DMS114 treated with DMSO at 0.1 percent for 48 hours (cell line): ENCODE data around the gene PAK4.
"Not testable (repeated sequence)": the region's sequence is repeated elsewhere in the genome, so short reads cannot be mapped to it uniquely, and the experiment has no call there.

Experiments
- DNase-seq: peaks from one replicate; lab custom pipeline; 2025; ENCODE audit not compliant: unreplicated experiment; lab: John Stamatoyannopoulos, UW

PAK4 gene

DNA sequence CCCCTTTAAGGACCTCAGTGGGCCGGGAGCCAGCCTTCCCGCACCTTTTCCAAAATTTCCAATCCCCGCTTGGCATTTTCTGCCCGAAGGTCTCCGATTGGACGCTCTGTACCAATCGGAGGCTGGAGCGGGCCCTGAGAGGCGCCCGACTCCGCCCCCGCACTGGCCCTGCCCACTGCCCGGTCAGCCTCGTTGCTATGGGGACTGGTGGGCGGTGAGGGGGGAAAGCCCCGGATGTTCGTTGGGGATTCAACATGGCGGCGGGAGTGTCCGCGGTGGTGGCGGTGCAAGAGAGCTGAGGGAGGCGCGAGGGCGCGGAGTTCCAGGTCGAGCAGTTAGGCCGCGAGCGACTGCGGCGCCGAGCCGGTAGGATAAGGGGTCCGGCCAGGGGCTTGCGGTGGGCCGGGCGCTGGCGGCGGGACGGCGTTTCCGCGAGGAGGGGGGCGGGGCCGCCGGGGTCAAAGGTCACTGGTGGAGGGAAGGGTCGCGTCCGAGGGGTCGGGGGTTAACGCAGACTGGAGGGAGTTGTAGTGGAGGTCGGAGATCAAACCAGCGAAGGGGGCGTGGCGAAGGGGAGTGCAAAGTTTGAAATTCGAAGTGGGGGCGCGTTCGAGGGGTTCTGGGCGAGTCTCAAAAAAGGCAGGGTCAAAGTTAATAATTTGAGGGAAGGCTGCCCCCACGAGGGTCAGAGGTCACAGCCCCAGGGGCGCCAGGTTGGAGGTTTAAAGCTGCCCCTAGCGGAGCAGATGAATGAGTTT is at the start of gene PAK4:
Gene PAK4, plus strand, starts transcription at position 233 of the 758 bp plus-strand sequence. CDS start 43,768 bp downstream, outside the sequence.
- DNase-seq, result peak; percentile 97

DNA sequence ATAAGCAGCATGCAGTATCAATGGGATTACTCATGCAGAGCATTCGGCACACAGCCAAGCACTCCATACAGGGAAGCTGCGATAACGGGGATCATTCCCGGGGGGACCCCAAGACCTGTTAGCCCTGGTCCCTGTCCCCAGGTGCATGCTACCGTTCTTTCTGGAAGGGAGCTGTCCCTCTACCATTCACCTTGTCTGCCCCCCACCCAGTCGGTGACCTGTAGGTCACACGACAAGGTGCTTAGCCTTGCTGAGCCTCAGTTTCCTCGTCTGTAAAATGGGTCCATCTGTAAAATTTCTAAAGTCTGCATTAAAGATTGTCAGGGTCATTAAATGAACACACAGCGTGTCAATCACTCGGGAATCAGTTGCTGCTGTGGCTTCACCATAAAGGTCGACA is 48.3 kb upstream of the PAK4 start:
- no peak for DNase-seq

DNA sequence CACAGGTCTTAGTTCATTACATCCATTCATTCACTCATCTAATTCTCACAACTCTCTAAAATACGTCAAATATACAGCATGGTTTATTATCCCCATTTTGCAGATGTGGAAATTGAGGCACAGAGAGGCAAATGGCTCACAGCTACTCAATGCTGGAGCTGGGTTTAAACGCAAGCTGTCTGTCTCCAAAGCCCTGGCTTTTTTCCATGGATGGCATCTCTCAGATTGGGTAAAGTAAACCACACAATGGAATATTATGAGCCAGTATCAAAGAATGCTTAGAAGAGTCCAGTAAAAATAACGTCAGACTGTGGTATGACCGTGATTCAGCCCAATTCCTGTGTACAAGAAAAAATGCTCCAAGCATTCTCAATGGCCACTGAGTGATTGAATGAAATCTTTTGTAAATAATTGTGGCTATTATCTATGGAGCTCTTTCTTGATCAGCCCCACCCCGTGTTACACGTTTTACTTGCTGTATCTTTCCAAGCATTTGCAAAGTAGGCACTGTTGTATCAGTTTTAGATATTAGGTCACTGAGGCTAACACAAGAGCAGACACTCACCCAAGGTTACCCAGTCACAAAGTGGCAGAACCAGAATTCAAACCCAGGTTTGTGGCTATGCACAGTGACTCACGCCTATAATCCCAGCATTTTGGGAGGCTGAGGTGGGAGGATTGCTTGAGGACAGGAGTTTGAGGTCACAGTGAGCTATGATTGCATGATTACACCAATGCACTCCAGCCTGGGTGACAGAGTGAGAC is 47.0 kb upstream of the PAK4 start:
- DNase-seq, result no peak

DNA sequence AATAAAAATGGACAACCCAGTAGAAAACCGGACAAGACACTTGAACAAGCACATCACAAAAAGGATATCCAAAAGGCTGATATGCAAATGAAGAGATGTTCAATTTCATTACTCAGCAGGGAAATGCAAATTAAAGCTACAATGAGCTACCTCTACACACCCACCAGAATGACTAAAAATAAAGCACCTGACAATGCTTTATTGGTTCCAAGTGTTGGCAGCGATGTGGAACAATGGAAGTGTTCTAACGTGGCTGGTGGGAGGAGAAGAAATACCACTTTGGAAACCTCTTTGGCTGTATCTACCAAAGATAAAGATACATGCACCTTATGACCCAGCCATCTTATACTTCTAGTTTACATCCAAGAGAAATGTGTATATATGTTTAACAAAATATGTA is 45.2 kb upstream of the PAK4 start:
- DNase-seq, result no peak

DNA sequence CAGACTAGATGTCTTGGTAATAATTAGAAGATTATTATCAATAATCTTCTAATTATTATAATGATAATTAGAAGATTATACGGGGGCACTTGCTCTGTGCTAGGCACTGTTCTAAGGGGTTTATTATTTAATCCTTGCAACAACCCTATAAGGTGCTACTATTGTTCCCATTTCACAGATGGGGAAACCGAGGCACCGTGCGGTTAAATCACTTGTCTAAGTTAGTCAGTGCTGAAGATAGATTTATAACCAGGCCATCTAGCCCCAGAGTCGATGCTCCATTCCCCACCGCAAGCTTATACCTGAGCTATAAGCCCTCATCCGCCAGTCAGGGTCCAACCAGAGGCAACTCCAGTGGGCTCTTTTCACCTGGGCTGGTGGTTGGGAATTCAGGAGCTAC is 43.4 kb upstream of the PAK4 start:
- DNase-seq, result no peak

DNA sequence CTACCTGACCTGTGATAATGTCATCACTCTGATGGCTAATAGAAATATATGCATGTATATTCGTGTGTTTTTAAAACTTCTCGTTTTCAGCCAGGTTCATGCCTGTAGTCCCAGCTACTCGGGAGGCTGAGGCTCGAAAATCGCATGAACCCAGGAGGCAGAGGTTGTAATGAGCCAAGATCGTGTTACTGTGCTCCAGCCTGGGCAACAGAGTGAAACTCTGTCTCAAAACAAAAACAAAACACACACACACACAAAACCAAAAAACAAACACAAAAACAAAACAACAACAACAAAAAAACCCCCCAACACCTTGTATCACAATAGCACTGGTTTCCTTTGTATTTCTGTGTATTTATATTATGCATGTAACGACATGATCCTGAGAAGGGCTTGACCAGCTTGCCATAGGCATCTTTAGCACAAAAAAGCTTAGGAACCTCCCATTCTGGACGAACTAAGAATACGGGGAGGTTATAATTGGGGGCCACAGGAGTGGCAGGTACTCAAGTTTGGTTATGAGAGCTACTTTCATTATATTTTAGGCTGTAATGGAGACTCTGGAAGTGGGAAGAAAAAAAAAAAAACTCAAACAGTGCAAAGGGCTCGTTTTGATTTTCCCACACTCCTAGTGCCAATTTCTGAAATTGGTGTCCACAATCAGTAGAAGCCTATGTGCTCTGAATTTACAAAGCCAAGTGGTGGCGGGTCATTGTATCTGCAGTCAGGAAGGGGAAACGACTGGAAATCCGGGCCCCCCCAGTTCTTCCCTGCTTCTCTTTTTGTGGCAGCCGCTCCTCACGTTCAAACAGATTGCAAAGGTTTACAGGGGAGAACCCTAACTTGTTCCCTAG is 42.6 kb upstream of the PAK4 start:
- no peak for DNase-seq

DNA sequence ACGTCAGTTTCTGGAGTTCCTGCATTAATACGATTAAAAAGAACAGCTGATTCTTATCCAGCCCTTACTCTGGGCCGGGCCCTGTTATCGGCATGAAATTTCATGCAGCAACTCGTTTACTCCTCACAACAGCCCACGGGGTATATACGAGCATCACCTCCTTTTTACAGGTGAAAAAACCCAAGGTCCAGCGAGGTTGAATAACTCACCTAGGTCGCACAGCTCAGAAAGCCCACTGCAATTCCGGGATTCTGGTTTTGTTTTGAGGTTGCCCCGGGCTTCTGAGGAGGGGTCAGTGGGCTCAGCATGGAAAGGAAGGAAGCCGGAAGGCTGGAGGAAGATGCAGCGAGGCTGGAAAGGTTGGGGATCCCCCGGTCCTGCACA is 42.0 kb upstream of the PAK4 start:
- DNase-seq, result no peak

DNA sequence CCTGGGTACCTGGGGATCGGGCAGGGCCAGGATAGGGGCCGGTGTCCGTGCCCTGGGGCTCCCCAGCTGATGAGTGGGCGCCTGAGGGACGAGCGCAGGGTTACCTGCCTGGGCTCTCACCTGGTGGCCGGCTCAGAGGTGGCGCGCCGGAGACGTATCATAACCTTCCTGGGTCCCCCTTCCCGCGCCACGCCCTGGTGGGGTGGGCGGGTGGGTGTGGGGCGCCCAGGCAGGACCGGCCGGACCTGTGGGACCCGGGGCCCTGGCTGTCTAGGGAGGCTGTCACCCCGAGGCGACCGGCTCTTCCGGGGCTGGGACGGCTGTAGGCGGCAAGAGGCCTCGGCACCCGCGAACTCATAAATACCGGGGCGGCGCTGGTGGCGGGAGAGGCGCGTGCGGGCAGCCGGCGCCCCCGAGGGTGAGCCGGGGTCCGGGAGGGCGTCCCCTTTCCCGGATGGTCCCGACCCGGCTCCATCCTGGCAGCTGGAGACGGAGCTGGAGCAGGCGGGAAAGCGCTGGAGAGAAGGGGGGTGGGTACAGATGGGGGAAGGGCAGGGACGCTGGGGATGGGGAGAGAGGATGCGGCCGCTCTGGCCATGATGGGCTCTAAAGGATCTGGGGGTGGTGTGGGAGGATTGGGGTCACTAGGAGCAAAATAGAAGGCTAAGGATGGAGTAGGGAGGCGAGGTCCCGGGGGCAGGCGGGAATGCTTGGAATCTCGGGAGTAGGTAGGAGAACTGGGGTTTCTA is 41.4 kb upstream of the PAK4 start, which contains the start of gene ACP7:
Gene ACP7, plus strand, starts transcription at position 386 of the 749 bp plus-strand sequence. CDS start 902 bp downstream, outside the sequence.
- DNase-seq, result no peak

DNA sequence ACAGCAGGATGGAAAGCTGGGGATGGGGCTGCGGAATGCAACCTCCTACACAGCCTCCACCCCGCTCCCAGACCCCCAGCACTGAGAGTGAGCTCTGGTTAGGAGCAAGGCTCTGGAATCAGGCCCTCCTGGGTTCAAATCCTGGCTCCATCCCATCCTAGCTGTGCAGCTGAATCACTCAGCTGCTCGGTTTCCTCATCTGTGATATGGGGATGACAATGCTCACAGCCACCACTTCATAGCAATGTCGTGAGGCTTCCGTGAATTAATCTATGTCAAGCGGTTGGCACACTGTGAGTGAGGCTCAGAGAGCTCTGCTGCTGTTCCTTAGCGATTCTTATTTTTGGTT is 40.9 kb upstream of the PAK4 start:
- no peak for DNase-seq

DNA sequence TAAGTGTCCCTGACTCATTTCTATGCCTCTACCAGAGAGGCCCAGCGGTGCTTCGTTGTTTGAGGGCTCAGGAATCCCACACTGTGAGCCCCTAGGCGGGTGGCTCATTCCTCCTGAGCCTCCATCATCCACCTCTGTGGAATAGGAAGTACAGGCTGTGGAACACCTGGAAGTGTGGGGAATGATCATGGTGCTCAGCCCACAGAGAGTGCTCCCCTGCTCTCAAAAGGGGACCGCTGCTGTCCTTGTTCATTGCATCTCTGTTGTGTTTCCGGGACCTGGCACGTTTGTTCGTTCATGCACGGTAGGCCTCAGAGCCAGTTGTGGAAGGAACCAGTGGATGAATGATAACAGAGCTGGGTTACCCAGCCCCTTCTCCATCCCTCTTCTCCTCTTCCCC is 40.2 kb upstream of the PAK4 start:
- no peak for DNase-seq

DNA sequence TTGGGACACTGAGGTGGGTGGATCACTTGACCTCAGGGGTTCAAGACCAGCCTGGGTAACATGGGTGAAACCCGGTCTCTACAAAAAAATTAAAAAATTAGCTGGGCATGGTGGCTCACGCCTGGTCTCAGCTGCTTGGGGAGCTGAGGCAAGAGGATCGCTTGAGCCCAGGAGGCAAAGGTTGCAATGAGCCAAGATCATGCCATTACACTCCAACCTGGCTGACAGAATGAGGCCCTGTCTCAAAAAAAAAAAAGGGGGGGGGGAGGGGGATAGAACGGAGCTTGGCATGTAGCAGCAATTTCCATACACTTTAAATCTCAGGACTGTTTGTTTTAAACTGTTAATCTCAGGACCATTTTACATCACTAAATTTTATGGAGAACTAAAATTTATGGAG is 39.2 kb upstream of the PAK4 start:
- DNase-seq, result no peak

DNA sequence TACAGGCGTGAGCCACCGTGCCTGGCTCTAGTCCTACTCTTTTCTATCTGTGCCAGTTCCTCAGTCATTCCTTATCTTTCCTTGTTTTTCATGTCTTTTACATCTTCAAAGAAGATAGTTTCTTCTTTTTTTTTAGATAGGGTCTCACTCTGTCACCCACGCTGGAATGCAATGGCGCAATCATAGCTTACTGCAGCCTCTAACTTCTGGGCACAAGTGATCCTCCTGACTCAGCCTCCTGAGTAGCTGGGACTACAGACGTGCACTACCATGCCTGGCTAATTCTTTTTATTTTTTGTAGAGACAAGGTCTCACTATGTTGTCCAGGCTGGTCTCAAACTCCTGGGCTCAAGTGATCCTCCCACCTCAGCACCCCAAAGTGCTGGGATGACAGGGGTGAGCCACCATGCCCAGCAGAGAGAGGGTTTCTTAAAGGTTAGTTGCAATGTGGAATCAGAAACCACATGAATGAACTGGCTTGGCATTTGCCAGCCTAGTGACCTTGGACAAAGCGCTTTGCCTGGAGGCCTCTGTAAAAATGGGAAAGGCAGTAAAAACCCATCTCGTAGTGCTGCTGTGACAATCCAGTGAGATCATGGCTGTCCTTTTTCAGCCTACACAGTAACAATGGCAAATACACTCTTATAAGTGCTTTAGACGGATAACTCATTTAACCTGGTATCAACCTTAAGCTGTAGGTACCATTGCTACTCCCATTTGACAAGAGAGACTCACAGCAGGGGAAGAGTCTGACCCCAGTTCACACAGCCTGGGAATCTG is 37.5 kb upstream of the PAK4 start:
- DNase-seq, result no peak

DNA sequence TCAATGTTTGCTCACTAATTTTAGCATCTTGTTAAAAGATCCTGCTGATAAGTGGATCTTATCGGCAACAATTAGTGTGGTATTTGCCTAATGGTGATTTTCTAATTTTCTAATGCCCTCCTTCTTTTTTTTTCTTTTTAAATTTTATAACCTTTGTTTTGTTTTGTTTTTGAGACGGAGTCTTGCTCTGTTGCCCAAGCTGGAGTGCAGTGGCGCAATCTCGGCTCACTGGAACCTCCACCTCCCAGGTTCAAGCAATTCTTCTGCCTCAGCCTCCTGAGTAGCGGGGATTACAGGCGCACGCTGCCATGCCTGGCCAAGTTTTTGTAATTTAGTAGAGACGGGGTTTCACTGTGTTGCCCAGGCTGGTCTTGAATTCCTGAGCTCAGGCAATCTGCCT is 35.6 kb upstream of the PAK4 start:
- DNase-seq, result not testable (repeated sequence)

DNA sequence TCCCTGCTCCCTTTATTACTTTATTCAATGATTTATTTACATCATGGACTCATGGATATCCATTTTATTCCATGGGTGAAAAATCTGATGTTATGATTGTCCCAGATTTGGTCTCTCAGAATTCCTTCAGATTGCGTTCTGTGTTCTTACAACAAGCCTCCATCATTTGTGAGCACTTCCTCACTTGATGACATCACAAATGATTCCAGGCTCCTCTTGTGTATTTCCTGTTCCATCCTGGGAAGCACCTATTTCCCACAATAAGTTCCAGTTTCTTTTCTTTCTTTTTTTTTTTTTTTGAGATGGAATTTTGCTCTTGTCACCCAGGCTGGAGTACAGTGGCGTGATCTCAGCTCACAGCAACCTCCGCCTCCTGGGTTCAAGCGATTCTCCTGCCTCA is 34.7 kb upstream of the PAK4 start:
- DNase-seq, result no peak

DNA sequence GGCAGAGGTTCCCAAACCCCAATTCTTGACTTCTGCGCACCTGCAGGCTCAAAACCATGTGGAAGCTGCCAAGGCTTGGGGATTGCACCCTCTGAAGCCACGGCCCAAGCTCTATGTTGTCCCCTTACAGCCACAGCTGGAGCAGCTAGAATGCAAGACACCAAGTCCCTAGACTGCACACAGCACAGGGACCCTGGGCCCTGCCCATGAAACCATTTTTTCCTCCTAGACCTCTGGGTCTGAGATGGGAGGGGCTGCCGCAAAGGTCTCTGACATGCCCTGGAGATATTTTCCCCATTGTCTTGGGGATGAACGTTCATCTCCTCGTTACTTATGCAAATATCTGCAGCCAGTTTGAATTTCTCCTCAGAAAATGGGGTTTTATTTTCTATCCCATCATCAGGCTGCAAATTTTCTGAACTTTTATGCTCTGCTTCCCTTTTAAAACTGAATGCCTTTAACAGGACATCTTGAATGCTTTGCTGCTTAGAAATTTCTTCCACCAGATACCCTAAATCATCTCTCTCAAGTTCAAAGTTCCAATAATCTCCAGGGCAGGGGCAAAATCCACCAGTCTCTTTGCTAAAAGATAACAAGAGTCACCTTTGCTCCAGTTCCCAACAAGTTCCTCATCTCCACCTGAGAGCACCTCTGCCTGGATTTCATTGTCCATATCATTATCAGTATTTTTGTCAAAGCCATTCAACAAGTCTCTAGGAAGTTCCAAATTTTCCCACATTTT is 29.6 kb upstream of the PAK4 start:
- DNase-seq, result not testable (repeated sequence)

DNA sequence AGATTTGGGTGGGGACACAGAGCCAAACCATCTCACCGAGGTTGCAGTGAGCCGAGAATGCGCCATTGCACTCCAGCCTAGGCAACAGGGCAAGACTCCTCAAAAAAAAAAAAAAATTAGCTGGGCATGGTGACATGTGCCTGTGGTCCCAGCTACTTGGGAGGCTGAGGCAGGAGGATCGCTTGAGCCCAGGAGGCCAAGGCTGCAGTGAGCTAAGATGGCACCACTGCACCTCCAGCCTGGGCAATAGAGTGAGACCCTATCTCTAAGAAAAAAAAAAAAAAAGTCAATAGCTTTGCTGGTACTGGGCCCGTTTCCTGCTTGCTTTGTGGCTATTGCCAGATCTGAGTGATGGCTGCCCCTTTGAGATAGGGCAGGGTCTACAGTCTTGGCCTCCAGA is 28.3 kb upstream of the PAK4 start:
- DNase-seq, result no peak

DNA sequence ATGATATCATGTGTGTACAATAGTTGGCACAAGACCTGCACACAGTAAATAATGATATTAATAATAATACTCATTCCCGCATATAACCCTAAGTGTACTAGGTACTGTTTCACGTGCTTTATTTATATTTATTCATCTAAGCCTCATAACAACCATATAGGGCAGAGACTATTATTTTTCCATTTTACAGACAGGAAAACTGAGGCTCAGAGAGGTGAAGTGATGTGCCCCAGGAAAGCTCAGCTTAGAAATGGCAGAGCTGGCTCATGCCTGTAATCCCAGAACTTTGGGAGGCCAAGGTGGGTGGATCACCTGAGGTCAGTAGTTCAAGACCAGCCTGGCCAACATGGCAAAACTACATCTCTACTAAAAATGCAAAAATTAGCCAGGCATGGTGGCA is 27.9 kb upstream of the PAK4 start:
- no peak for DNase-seq

DNA sequence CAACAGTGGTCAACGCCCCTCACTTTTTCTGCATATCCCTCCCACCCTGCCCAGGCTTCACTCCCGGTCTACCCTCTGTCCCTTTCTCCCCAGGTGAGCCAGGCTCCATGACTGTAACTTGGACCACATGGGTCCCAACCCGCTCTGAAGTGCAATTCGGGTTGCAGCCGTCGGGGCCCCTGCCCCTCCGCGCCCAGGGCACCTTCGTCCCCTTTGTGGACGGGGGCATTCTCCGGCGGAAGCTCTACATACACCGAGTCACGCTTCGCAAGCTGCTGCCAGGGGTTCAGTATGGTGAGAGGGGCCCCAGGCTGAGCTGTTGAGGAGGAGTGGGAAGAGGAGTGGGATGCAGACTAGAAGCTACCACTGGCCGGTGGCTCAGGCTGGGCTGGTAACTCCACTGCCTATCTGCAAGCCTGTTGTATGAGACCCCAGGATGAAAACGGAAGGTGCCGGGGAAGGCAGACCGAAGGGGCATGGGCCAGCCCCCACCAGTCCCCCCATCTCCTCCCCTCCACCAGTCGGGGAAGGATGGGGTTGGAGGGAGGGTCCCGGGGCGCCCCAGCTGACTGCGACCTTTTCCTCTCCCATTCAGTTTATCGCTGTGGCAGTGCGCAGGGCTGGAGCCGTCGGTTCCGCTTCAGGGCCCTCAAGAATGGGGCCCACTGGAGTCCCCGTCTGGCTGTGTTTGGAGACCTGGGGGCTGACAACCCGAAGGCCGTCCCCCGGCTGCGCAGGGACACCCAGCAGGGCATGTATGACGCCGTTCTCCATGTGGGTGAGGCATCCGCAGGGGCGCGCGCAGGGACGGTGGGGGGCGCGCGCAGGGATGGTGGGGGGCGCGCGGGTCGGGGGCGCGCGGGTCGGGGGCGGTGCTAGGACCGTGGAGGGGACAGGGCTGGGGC is 27.0 kb upstream of the PAK4 start:
- DNase-seq, result no peak
